Stimulated activated CD4-positive, alpha-beta T cell treated with anti-CD3 and anti-CD28 coated beads, Interleukin-2, amount 100 ng/mL, for 24 hours (primary cell): ENCODE measurements around the gene B4GALT2.

Source experiments
- DNase-seq, 2 donors: peaks; one replicate each; pipeline ENCODE4 v3.0.0-alpha.2; 2020

Gene B4GALT2

GRCh38 chr1:43990271-43991199 lies 11.5 kb downstream of the B4GALT2 start:
- peak in 1 of 2 donors; percentile 15 for DNase-seq

GRCh38 chr1:43991200-43991475 lies 12.1 kb downstream of the B4GALT2 start:
- no peak for DNase-seq

- DNase-seq: peak; percentile 83 to 84
These were observed 12.6 kb downstream of the B4GALT2 start, which contains the start of gene CCDC24 for GRCh38 chr1:43991476-43992231. TSS of gene CCDC24 (plus strand) at chr1:43991599. CDS start at chr1:43991879, 280 bp downstream.

- no peak for DNase-seq
These were observed 13.4 kb downstream of the B4GALT2 start for GRCh38 chr1:43992232-43992995.

GRCh38 chr1:43993206-43993914 lies 14.3 kb downstream of the B4GALT2 start:
- no peak for DNase-seq

- DNase-seq: no peak
These were observed 15.1 kb downstream of the B4GALT2 start for GRCh38 chr1:43994071-43994470.

GRCh38 chr1:43994794-43995790 lies 16.1 kb downstream of the B4GALT2 start:
- DNase-seq: peak in 1 of 2 donors; percentile 25

GRCh38 chr1:43995984-43996732 lies 17.1 kb downstream of the B4GALT2 start:
- DNase-seq: no peak

- no peak for DNase-seq
These were observed 17.7 kb downstream of the B4GALT2 start for GRCh38 chr1:43996733-43997115.

- DNase-seq: no peak
These were observed 18.4 kb downstream of the B4GALT2 start for GRCh38 chr1:43997295-43997999.

- DNase-seq: no peak
These were observed 19.0 kb downstream of the B4GALT2 start for GRCh38 chr1:43998000-43998378.

GRCh38 chr1:43999455-43999854 lies 20.4 kb downstream of the B4GALT2 start:
- DNase-seq: no peak

- DNase-seq: no peak
These were observed 21.2 kb downstream of the B4GALT2 start for GRCh38 chr1:44000122-44000665.

GRCh38 chr1:44002165-44002564 lies 23.2 kb downstream of the B4GALT2 start:
- DNase-seq: no peak

GRCh38 chr1:44002606-44003157 lies 23.7 kb downstream of the B4GALT2 start:
- no peak for DNase-seq

GRCh38 chr1:44008259-44008658 lies 29.2 kb downstream of the B4GALT2 start:
- no peak for DNase-seq

- DNase-seq: no peak
These were observed 32.0 kb downstream of the B4GALT2 start for GRCh38 chr1:44010935-44011471.

GRCh38 chr1:44012404-44012803 lies 33.4 kb downstream of the B4GALT2 start:
- no peak for DNase-seq
